HG03139 (cell line): ENCODE data around the gene SURF2.

Experiments used
- ATAC-seq: cut with Tn5 transposase; IDR thresholded peaks from one replicate; pipeline ENCODE4 v1.9.1; 2021; ENCODE audit not compliant: unreplicated experiment

SURF2 gene

DNA sequence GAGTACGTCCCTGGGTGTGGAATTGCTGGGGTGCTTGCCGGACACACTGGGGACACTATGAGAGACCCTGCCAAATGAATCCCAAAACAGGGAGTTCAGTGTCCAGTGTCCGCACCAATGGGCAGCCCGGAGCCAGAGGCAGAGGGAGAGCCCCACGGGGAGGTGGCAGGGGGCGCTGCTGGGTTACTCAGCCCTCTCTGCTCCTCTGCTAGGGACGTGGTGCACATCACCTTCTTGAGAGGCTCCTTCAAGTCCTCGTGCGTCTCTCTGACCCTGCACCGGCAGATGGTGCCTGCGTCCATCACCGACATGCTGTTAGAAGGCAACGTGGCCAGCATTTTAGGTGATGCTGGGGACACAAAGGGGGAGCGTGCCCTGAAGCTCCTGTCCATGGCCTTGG, 40.6 kb downstream of the SURF2 start:
- no peak for ATAC-seq

DNA sequence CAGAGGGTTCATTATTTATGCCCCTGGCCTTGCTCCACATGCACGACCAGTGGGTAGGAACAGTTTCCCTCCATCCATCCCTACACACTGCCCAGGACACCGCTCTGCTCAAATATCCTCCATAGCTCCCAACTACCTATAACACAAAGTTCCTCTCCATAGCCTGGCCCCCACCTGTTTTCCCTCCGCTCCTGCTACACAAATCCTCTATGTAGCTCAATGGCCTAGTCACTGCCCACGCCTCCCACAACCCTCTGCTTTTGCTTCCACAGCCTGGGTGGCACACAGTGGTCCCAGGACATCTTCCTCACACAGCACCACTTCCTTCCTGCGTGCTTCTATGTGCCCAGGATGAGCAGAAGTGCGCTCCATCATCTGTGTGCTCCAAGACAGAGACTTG, 41.0 kb downstream of the SURF2 start:
- no peak for ATAC-seq

DNA sequence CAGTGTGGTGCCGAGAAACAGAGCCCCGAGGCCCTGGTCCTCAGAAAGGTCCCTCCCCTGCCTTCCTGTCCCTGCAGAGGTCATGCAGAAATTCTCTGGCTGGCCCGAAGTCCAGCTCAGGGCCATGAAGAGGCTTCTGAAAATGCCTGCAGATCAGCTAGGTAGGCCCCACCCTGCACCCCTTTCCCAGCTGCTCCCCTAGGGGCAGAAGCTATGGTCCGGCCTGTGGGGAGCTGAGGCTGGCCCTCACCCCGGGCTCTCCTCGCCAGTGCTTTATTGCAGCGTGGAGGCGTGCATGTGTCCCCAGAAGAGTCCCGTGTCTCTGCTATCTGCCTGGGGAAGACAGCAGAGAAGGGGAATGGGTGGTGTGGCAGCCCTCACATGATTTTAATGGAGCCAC, 41.5 kb downstream of the SURF2 start:
- ATAC-seq = no peak

DNA sequence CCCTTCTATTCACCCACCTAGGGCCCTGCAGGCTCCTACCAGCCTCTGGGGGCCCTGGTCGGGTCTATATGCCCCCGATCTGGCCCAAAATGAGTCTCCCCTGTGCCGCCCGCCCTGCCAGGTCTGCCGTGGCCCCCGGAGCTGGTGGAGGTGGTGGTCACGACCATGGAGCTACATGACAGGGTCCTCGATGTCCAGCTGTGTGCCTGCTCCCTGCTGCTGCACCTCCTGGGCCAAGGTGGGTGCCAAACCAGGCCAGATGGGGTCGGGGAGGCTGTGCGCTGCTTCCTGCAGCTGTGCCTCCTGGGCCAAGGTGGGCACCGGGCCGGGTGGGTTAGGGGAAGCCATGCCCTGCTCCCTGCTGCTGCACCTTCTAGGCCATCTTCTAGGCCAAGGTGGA, 43.9 kb downstream of the SURF2 start:
- ATAC-seq = no peak

GRCh38 chr9:133401588-133401987, 45.2 kb downstream of the SURF2 start:
- no peak for ATAC-seq

DNA sequence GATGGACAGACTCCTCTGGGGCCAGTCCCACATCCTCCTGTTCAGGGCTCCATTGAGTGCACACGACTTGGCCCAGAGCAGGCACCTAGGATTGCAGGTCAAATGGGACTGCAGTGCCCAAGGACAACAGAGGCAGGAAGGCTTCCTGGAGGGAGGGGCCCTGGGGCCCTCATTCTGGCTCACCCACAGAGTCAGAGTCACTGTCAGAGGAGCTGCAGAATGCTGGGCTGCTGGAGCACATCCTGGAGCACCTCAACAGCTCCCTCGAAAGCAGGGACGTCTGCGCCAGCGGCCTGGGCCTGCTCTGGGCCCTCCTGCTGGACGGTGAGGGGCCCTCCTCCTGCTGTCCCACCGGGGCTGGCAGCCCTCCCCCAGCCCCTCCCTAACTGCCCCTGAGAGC, 46.3 kb downstream of the SURF2 start:
- ATAC-seq = no peak

DNA sequence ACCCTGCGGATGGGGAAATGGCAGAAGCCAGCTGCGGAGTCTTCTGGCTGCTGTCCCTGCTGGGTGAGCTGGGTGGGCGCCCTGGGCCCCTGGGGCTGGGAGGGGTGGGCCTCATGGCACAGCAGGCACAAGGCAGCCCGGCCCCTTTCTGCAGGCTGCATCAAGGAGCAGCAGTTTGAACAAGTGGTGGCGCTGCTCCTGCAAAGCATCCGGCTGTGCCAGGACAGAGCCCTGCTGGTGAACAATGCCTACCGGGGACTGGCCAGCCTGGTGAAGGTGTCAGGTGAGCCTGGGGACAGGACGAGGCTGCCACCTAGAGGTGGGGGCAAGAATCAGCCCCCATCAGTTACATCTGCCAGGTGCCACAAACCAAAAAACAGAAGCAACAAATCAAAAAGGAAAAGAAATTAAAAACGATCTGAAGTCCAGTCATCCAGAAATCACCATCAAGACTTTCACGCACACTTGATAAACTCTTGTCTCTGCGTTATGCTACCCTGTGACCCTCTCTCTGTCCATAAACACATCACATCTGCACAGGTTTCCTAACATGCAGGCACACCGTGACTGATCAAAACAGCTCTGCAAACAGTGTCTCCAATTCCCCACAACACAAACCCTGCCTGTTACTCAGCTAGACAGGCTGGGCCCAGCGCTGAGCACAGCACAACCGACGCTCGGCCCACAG, 47.6 kb downstream of the SURF2 start:
- ATAC-seq = no peak

GRCh38 chr9:133404454-133405002, 48.2 kb downstream of the SURF2 start:
- no peak for ATAC-seq

- no peak for ATAC-seq
Observed at GRCh38 chr9:133405508-133406438, 49.4 kb downstream of the SURF2 start.

GRCh38 chr9:133406480-133407307, 50.3 kb downstream of the SURF2 start:
- peak; percentile 53 for ATAC-seq

- ATAC-seq = no peak
Observed at GRCh38 chr9:133408042-133408441, 51.7 kb downstream of the SURF2 start.
